Neural cell (in vitro differentiated cells): ENCODE data around the gene LRBA.
"Not testable (repeated sequence)": the region's sequence is repeated elsewhere in the genome, so short reads cannot be mapped to it uniquely, and the experiment has no call there.

ENCODE experiments used
- CTCF ChIP-seq: fragments of 450-650 bp; IDR thresholded peaks from 2 replicates; pipeline ENCODE4 v1.5.1; 2014; ENCODE audit warnings: antibody characterized with exemption, mild to moderate bottlenecking, moderate library complexity; ENCODE audit not compliant: poor library complexity, severe bottlenecking
- MXI1 ChIP-seq: fragments of 450-650 bp; conservative IDR thresholded peaks from 2 replicates; pipeline ENCODE4 v1.6.1; 2014; ENCODE audit warnings: antibody characterized with exemption, mild to moderate bottlenecking; ENCODE audit not compliant: poor library complexity, severe bottlenecking
- RAD21 ChIP-seq: fragments of 450-650 bp; conservative IDR thresholded peaks from 2 replicates; pipeline ENCODE4 v1.6.1; 2014; ENCODE audit warnings: antibody characterized with exemption, mild to moderate bottlenecking, moderate library complexity

- TF ChIP-seq MXI1, RAD21, CTCF: not testable (repeated sequence)
Measured at GRCh38 chr4:151029006-151029405, 13.9 kb upstream of the LRBA start.
